Breast epithelium (tissue), 4 donors: ENCODE results near the gene PLEKHM3. TPM values are rescaled to one million over a fixed set of nuclear protein-coding genes. Genes with fewer than 3 reads are reported as not detected.

Experiments
- DNase-seq, 2 donors: peaks; one replicate each; pipeline ENCODE4 v3.0.0-alpha.2; 2019; ENCODE audit warnings: low spot score in 2 of 2
- H3K27ac ChIP-seq, 2 donors: fragments of 200-600 bp; sonication (generic) in 1 of 2; one replicate each; pipeline ENCODE4 v1.5.1; 2016 to 2019; ENCODE audit warnings: mild to moderate bottlenecking in 1 of 2
- H3K27me3 ChIP-seq, 2 donors: fragments of 200-600 bp; sonication (generic) in 1 of 2; one replicate each; pipeline versions ENCODE4 v1.5.1 to v1.6.0; 2017 to 2019; ENCODE audit warnings: control low read depth in 1 of 2, mild to moderate bottlenecking in 1 of 2
- H3K36me3 ChIP-seq: fragments of 200-600 bp; one replicate; pipeline ENCODE4 v1.5.1; 2019
- H3K4me1 ChIP-seq, 2 donors: fragments of 200-600 bp; sonication (generic); one replicate each; pipeline ENCODE4 v1.5.1; 2016 to 2019; ENCODE audit warnings: control low read depth in 1 of 2
- H3K4me3 ChIP-seq, 3 donors: fragments of 200-600 bp; sonication (generic); 1 replicate in 2 of 3; 2 replicates in 1 of 3; pipeline ENCODE4 v1.5.1; 2016 to 2019; ENCODE audit warnings: mild to moderate bottlenecking in 3 of 3, moderate library complexity in 2 of 3
- H3K9me3 ChIP-seq, 2 donors: fragments of 200-600 bp; sonication (generic) in 1 of 2; one replicate each; pipeline ENCODE4 v1.5.1; 2016 to 2019; ENCODE audit warnings: control low read depth in 1 of 2
- POLR2A ChIP-seq: fragments of 450-650 bp; IDR thresholded peaks from one replicate; pipeline ENCODE4 v1.6.1; 2016; ENCODE audit warnings: antibody characterized with exemption, mild to moderate bottlenecking, moderate library complexity
- POLR2AphosphoS5 ChIP-seq, 3 donors: sonication (generic); formaldehyde crosslinking; IDR thresholded peaks; one replicate each; pipeline ENCODE4 v1.6.1; 2017; ENCODE audit warnings: antibody characterized with exemption in 3 of 3
- intact Hi-C: fragments of 100-400 bp; cut with DNase I; formaldehyde crosslinking; loops from one replicate; pipeline ENCODE4 v1.15.1; 2023; ENCODE audit warnings: low total_unique reads
- total RNA-seq, 3 donors: library from RNA; depleted of rRNA; stranded (reverse); fragments of >200 nt; gene quantifications; one replicate each; pipeline ENCODE4 v1.1.0, GENCODE V29; 2016
- TF ChIP-seq, protein P1 (sequence below), 3 donors: fragments of 450-650 bp; IDR thresholded peaks; one replicate each; pipeline ENCODE4 v1.5.1; 2016 to 2017; ENCODE audit warnings: antibody characterized with exemption in 3 of 3, mild to moderate bottlenecking in 3 of 3, moderate library complexity in 3 of 3

PLEKHM3 gene
- total RNA-seq, 3 donors from 2014 or later: 24.3 to 35.0 (median 29.0) TPM

DNA sequence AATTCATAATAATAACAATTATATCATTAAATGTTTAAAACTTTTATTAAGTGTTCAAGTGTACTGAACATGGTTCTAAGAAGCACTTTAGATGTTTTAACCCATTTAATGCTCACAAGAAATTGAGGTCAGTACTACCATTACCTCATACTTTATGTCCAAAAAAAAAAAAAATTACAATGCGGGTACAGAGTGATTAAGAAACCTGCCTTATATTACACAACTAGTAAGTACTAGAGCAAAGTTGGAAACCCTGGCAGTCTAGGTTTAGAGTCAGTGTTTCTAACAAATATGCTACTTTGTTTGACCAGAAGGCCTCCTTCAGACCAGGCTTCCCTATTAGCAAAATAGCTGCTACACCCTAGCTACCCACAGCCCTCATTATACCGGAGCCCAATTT is 28.5 kb downstream of the PLEKHM3 start:
- no peaks in the 10 kb centered on the region for H3K9me3 ChIP-seq
- no peaks in the 10 kb centered on the region for H3K36me3 ChIP-seq
- DNase-seq: no peak
- no peak overlapping the region for H3K27ac ChIP-seq
- TF ChIP-seq POLR2AphosphoS5 (IDR thresholded peaks at IDR 0.05): no peak
- TF ChIP-seq, protein P1, sequence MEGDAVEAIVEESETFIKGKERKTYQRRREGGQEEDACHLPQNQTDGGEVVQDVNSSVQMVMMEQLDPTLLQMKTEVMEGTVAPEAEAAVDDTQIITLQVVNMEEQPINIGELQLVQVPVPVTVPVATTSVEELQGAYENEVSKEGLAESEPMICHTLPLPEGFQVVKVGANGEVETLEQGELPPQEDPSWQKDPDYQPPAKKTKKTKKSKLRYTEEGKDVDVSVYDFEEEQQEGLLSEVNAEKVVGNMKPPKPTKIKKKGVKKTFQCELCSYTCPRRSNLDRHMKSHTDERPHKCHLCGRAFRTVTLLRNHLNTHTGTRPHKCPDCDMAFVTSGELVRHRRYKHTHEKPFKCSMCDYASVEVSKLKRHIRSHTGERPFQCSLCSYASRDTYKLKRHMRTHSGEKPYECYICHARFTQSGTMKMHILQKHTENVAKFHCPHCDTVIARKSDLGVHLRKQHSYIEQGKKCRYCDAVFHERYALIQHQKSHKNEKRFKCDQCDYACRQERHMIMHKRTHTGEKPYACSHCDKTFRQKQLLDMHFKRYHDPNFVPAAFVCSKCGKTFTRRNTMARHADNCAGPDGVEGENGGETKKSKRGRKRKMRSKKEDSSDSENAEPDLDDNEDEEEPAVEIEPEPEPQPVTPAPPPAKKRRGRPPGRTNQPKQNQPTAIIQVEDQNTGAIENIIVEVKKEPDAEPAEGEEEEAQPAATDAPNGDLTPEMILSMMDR (IDR thresholded peaks at IDR 0.05): no peak
- TF ChIP-seq POLR2A: no peak
- H3K4me1 ChIP-seq: no peaks in the 10 kb centered on the region
- no peaks in the 10 kb centered on the region for H3K27me3 ChIP-seq
- intact Hi-C loops: no loop called here
- H3K4me3 ChIP-seq: no peak overlapping the region

- DNase-seq: no peak
- Histone ChIP-seq H3K4me3 (no peak overlapping the region), H3K27me3 (no peaks in the 10 kb centered on the region), H3K9me3 (no peaks in the 10 kb centered on the region), H3K4me1 (no peaks in the 10 kb centered on the region), H3K36me3 (no peaks in the 10 kb centered on the region), H3K27ac (no peak overlapping the region)
- TF ChIP-seq POLR2A (no peak), POLR2AphosphoS5 (IDR thresholded peaks at IDR 0.05) (no peak)
- TF ChIP-seq, protein P1 (IDR thresholded peaks at IDR 0.05): no peak
- intact Hi-C loops: no loop called here
Measured at GRCh38 chr2:207995887-207996286, 29.4 kb downstream of the PLEKHM3 start.

GRCh38 chr2:207993151-207993763 is 32.1 kb downstream of the PLEKHM3 start:
- H3K27me3 ChIP-seq: no peaks in the 10 kb centered on the region
- TF ChIP-seq, protein P1 (IDR thresholded peaks at IDR 0.05): no peak
- TF ChIP-seq POLR2AphosphoS5 (IDR thresholded peaks at IDR 0.05) (no peak), POLR2A (no peak)
- intact Hi-C loops: no loop called here
- no peaks in the 10 kb centered on the region for H3K4me1 ChIP-seq
- no peak overlapping the region for H3K4me3 ChIP-seq
- H3K36me3 ChIP-seq: no peaks in the 10 kb centered on the region
- H3K27ac ChIP-seq: no peak overlapping the region
- no peak for DNase-seq
- H3K9me3 ChIP-seq: no peaks in the 10 kb centered on the region

DNA sequence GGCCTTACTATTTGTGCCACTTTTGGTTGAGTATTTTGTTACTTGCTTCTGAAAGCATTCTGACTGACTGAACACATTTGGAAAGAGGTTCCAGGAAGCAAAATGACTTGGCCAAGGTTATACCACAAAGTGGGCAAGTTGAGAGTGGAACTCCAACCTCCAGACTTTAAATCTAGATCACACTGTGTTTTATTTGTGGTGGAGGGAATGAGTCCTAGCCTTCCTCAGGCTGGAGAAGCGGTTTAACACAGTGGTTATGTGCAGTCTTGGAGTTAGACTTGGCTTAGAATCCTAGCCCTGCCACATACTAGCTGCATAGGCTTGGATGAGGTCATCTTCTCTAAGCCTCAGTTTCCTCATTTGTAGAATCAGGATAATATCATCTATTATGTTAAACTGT is 33.4 kb downstream of the PLEKHM3 start:
- no peaks in the 10 kb centered on the region for H3K27me3 ChIP-seq
- H3K4me1 ChIP-seq: no peaks in the 10 kb centered on the region
- intact Hi-C loops: no loop called here
- H3K27ac ChIP-seq: no peak overlapping the region
- H3K9me3 ChIP-seq: no peaks in the 10 kb centered on the region
- TF ChIP-seq POLR2A: no peak
- TF ChIP-seq, protein P1 (IDR thresholded peaks at IDR 0.05): no peak
- TF ChIP-seq POLR2AphosphoS5 (IDR thresholded peaks at IDR 0.05): no peak
- H3K36me3 ChIP-seq: no peaks in the 10 kb centered on the region
- H3K4me3 ChIP-seq: no peak overlapping the region
- DNase-seq: no peak

GRCh38 chr2:207990784-207991183 is 34.5 kb downstream of the PLEKHM3 start:
- H3K27ac ChIP-seq: no peak overlapping the region
- TF ChIP-seq POLR2A: no peak
- TF ChIP-seq, protein P1 (IDR thresholded peaks at IDR 0.05): no peak
- no peak for TF ChIP-seq POLR2AphosphoS5 (IDR thresholded peaks at IDR 0.05)
- no peaks in the 10 kb centered on the region for H3K27me3 ChIP-seq
- DNase-seq: no peak
- no peaks in the 10 kb centered on the region for H3K36me3 ChIP-seq
- H3K4me1 ChIP-seq: no peaks in the 10 kb centered on the region
- intact Hi-C loops: no loop called here
- H3K4me3 ChIP-seq: no peak overlapping the region
- no peaks in the 10 kb centered on the region for H3K9me3 ChIP-seq
